Astrocyte of the cerebellum (primary cell): Measurements from ENCODE around the gene RIT1.

Source experiments
- DNase-seq: peaks from one replicate; pipeline ENCODE4 v3.0.0-alpha.2; 2011; ENCODE audit warnings: low read depth
- H3K4me3 ChIP-seq: 2 replicates; pipeline ENCODE4 v1.5.1; 2011; ENCODE audit warnings: mild to moderate bottlenecking, low read depth, low read length, moderate library complexity
- CTCF ChIP-seq: IDR thresholded peaks from 2 replicates; pipeline ENCODE4 v1.5.1; 2012; ENCODE audit warnings: low read length, low read depth, moderate library complexity, mild to moderate bottlenecking; ENCODE audit errors: missing control alignments
- in situ Hi-C: cut with HindIII; loops from 2 replicates; pipeline ENCODE4 v1.10.0; 2017; ENCODE audit warnings: low sequenced_read_pairs

The RIT1 gene

GRCh38 chr1:155861896-155862295 lies 49.3 kb downstream of the RIT1 start:
- H3K4me3 ChIP-seq, result no peak overlapping the region
- DNase-seq, result no peak
- in situ Hi-C loops, result no loop called here
- TF ChIP-seq CTCF, result no peak

- in situ Hi-C loops, result no loop called here
- no peak for TF ChIP-seq CTCF
- peak overlapping the region; percentile 45 for H3K4me3 ChIP-seq
- no peak for DNase-seq
These were observed 50.1 kb downstream of the RIT1 start for GRCh38 chr1:155860970-155861510.

- H3K4me3 ChIP-seq, result peak overlapping the region; percentile 45
- DNase-seq, result peak; percentile 59
- TF ChIP-seq CTCF, result no peak
- in situ Hi-C loops, result no loop called here
These were observed 51.0 kb downstream of the RIT1 start for GRCh38 chr1:155859881-155860871.

- TF ChIP-seq CTCF, result peak; percentile 11
- peak; percentile 88 for DNase-seq
- peak within 1 kb of the TSS; percentile 45 for H3K4me3 ChIP-seq
- in situ Hi-C loops, result no loop called here
These were observed 51.8 kb downstream of the RIT1 start, which contains the start of gene SYT11 for GRCh38 chr1:155859234-155859829. SYT11 (plus strand) TSS chr1:155859567; CDS start chr1:155859762, 195 bp downstream.

GRCh38 chr1:155858800-155859233 lies 52.3 kb downstream of the RIT1 start:
- TF ChIP-seq CTCF, result no peak
- in situ Hi-C loops, result no loop called here
- H3K4me3 ChIP-seq, result peak overlapping the region; percentile 45
- no peak for DNase-seq
